GM19193 (cell line): ENCODE measurements around the gene NUBP2.

Experiments used
- POLR2A ChIP-seq: IDR thresholded peaks from 4 replicates; pipeline ENCODE4 v1.6.1; 2011; ENCODE audit not compliant: insufficient read depth, insufficient read length; ENCODE audit errors: extremely low read depth

The NUBP2 gene

DNA sequence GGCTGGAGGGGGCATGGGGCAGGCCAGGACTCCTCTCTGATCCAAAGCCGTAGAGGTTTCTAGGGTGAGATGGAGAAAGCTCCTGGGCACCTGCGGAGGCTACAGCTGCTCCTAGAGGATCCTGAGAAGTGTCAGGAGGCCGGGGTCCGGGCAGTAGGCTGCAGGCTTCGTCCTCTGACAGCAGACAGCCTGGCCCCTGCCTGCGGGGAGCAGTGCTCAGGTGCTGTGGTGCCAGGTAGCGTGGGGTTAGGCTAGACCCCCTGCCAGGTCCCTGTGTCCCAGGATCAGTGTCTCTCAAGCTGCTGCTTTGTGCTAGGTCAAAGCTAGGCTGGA lies 8.3 kb upstream of the NUBP2 start:
- TF ChIP-seq POLR2A: no peak

DNA sequence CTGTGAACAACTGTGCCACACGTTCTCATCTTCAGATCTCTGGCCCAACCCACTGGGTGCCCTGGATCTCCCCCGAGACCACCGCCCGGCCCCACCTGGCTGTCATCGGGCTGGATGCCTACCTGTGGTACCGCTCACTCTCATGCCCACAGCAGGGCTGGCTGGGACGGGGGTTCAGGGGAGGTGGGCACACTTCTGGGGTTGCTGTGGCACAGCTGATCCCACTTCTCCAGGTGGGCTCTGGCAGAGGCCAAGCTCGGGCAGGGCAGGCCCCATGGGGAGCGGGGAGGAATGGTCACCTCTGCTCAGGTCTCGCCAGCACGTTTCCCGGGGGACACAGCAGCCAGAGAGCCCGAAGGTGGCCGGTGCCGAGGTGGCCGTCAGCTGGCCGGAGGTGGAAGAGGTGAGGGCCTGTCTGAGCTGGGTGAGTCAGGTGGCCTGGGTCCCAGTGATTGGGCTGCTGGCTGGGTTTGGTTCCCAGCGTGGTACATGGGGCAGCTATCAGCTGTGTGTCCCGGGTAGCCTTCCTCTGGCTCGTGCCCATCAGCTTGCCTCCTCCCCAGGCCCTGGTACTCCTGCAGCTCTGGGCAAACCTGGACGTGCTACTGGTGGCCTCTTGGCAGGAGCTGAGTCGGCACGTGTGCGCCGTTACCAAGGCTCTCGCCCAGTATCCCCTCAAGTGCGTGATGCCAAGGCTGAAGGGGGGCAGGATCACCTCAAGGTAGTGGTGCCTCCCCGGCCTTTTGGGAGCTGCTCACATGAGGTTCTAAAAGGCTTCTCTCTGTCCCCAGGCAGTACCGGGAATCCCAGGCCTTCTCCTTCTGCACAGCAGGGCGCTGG lies 7.5 kb upstream of the NUBP2 start:
- TF ChIP-seq POLR2A: no peak

DNA sequence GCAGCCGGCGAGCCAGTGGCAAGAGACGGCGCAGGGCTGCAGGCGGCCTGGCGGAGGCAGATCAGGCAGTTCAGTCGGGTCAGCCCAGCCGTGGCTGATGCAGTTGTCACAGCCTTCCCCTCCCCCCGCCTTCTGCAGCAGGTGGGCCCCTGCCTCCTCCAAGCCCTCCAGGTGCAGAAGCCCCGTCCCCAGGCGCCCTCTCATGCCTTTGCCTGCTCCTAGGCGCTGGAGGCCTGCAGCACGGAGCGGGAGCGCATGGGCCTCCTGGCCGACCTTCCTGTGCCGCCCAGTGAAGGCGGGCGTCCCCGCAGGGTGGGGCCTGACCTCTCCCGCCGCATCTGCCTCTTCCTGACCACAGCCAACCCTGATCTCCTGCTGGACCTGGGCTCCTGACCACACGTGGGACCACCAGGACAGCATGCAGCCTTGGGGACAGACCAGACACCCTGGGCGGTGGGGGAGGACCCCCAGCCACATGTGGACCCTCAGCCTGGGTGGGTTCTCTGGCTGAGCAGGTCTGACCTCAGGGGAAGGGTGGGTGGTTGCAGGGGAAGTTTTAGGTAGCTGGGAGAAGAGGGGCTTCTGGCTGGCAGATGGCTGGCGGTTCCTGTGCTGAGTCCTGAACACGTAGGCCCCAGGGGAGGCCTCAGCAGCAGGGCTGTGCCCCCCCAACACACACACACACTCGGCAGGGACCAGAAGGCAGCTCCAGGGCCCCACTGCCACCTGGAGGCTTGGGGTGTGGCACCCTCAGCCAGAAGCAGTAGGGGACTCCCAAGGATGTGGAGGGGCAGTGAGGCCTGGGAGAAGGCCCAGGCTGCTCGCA lies 6.7 kb upstream of the NUBP2 start:
- no peak for TF ChIP-seq POLR2A

DNA sequence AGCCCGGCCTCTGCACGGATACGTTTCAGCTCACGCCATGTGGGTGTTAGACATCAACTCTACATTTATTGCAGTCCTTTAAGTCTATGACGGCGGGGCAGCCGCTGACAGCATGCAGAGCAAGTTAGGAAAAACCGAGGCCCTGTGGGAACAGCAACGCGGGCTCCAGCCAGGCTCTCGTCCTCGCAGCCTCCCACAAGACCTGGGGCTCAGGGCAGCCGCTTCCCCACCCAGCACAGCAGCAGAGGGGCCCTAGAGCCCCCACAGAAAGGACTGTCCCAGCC lies 6.1 kb upstream of the NUBP2 start:
- no peak for TF ChIP-seq POLR2A

DNA sequence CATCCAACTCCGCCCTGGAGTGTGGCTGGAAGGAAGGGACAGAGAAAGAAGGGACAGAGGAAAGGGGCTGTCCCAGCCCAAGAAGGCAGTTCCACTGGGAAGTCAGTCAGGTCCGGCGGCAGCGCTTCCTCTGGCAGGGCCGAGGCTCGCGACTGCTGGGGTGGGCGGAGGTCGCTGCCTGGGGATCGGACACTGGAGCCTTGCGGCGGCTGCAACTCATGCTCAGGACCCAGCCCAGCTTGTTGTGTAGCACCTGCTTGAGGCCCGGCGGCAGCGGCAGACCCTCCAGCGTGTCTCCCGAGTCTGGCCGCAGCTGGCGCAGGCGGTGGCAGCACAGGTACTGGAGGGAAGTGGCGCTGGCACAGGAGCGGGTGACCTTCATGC lies 5.8 kb upstream of the NUBP2 start:
- TF ChIP-seq POLR2A: no peak

DNA sequence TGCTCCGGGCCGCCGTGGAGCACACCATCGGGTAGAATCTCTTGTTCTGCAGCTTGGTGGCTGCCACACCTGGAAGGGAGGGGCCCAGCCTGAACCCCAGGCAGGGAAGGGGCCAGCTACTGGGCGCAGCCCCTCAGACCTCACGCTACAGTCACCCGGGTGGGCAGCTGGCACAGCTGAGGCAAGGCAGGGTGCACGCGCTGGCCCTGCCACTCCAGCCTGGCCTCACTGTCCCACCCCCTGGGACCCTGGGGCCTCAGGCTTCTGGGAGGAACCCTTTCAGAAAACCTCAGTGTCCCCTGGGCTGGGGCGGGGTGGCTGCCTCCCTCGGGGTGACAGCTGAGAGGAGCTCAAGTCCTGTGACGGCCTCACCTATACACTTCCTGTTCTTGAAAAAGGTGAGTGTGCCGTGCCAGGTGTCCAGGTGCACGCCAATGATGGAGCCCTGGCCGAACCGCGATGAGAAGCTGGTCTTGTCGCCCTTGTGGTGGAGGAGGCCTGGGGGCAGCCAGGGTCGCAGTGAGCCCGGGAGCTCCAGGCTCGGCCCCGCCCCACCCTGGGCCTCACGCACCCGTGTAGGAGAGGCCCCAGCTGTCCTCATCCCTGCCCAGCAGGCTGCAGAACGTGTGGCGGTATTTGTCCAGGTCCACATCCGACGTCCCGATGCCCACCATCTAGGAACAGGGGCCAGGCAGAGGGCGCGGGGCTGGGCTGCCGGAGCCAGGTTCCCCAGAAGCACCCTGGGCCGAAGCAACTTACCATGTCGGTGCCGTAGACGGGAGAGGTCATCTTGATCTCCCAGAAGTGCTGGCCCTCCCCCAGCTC lies 5.2 kb upstream of the NUBP2 start:
- TF ChIP-seq POLR2A: no peak

DNA sequence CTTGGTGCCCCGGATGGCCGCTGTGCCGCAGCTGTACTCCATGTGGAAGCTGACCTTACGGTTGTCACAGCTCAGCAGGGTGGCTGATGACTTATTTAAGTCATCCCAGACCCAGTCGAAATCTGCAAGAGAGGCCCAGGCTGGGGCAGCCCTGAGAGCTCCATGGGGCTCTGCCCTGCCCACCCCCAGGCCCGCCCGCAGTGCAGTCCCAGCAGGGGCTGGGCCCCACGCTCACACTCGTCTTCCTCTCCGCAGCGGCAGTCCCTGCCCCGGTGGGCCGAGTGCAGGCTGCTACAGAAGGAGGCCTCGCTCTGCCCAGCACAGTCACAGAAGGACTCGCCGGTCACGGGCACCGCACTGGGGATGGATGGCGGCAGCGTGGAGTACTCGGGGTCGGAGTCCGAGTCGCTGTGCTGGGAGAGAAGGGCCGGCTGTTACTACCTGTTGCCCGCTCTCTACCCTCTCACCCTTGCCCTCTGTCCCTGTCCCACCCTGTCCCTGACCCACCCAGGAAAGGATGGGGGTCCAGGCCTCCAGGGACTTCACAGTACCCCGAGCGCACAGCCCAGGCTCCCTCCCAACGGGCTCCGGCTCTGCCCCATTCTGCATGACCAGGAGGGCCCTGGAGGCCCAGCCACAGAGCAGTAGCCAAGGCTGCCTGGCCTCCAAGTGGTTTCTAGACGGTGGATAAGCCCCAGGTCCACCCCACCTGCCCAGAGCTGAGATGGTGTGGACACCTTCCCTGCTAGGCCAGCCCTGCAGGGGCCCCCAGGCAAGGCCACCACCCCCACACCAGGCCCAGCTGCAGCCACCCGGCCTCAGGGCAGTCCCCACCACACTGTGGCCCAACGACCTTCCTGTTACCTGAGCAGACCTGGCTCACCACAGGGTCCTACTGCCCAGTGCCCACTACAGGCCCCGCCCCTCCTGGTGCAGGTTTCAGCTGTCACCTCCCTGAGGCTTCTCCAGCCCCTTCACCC lies 4.3 kb upstream of the NUBP2 start:
- no peak for TF ChIP-seq POLR2A

DNA sequence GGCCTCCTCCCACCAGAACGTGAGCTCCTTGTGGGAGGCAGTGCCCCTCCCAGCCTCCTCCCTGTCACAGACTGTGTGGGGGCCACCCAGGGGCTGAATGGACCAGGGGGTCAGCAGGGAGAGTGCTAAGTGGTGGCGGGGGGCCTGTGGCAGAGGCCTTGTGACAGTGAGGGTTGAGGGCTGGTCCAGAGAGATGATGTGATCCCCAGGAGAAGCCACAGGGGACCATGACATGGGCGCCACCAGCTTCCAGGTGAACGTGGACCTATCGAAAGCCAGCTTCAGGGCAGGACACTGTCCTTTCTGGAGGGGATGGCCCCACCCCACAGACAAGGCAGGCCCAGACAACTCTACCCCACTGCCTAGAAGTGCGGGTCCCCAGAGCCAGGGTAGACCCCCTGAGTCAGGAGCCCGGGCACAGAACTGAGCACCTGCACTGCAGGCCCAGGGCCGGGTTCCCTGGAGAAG lies 3.5 kb upstream of the NUBP2 start:
- TF ChIP-seq POLR2A: no peak

DNA sequence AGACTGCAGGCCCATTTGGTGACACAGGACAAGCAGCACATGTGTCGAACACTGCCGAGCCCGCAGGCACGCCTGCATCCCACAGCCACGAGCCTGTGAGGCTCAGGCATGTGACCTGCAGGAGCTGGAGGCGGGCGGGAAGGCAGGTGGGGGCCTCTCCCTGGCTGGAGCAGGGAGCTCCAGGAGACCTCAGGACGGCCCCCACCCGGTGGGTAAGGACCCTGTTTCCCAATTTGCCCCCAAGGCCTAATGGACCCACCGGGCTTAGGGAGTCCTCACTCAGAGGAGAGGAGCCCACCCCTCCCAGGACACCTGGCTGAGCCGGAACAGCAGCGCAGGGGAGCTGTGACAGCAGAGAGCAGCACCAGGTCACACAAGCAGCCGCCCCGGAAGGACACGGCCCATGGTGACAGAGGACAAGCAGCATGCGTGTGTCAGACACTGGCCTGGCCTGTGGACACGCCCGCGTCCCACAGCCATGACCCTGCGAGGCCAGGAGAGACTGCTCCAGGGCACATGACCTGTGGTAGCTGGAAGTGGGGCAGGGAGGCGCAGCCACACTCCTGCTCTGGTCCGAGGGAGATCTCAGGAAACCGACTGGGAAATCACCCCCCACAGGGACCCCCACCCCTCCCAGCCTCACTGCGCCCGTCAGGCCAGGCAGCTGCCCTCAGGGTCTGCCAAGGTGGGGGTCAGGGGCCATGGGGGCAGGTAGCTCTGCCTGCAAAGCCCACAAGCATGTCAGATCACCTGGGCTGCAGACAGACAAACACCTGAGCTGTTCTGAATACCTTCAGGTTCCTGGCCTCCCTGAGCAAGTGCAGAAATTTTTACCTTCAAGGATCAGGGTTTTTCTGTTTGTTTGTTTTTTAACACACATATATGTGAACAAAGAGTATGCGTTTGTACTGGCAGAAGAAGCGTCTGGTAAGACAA lies 2.8 kb upstream of the NUBP2 start:
- TF ChIP-seq POLR2A: no peak

DNA sequence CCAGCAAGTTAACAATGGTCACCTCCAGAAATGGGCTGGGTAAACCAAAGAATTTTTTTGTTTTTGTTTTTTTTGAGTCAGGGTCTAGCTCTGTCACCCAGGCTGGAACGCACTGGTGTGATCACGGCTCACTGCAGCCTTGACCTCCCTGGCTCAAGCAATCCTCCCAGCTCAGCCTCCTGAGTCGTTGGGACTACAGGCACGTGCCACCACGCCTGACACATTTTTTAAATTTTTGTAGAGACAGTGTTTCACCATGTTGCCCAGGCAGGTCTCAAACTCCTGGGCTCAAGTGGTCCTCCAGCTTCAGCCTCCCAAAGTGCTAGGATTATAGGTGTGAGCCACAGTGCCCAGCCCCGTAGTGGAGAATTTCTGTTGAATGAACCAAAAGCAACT lies 2.1 kb upstream of the NUBP2 start:
- TF ChIP-seq POLR2A: no peak

DNA sequence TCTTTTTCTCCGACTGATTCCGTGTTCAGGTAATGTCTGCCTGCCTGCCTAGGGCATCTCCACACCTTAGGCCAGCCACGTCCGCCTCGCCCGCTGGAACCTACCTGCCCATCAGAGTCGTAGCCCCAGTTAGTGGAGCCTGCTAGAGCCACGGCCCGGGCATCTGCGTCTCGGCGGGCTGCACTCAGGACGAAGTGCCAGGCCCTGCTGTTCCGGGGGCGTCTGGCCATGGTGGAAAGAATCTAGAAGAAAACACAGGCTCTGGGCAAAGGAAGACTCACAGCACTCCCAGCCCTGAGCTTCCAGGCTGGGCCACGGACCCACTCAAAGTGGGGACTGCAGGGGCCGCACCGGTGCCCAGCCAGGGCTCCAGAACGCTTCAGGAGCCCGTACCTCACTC lies 1.5 kb upstream of the NUBP2 start:
- TF ChIP-seq POLR2A: no peak

DNA sequence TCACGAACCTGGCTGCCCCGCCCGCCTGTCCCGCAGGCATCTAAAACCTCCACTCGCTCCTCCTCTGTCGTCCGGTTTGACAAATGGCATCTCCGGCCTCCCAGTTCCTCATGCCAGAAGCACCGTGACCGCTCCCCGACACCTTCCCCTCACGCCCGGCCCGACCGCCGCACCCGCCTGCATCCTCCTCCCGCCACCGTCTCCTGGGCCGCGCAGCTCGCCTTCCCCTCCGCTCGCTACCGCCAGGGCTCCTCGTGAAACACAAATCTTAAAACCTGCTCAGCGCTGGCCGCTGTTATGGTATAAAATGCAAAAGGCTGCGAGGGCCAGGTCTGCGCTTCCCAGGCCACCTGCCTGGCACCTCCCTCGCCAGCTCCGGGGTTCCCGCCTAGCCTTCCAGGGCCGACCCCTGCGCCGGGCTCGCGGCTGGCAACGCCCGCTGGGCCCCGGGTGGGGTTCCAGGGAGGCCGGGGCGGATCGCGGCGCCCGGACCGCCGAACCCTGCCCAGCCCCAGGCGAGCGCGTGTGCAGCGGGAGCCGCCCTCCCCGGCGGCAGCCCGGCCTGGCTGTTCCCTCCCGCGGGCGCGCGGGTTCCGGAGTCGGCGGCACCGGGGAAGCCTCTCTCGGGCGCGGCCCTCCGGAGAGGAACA lies 877 bp upstream of the NUBP2 start:
- TF ChIP-seq POLR2A: no peak

DNA sequence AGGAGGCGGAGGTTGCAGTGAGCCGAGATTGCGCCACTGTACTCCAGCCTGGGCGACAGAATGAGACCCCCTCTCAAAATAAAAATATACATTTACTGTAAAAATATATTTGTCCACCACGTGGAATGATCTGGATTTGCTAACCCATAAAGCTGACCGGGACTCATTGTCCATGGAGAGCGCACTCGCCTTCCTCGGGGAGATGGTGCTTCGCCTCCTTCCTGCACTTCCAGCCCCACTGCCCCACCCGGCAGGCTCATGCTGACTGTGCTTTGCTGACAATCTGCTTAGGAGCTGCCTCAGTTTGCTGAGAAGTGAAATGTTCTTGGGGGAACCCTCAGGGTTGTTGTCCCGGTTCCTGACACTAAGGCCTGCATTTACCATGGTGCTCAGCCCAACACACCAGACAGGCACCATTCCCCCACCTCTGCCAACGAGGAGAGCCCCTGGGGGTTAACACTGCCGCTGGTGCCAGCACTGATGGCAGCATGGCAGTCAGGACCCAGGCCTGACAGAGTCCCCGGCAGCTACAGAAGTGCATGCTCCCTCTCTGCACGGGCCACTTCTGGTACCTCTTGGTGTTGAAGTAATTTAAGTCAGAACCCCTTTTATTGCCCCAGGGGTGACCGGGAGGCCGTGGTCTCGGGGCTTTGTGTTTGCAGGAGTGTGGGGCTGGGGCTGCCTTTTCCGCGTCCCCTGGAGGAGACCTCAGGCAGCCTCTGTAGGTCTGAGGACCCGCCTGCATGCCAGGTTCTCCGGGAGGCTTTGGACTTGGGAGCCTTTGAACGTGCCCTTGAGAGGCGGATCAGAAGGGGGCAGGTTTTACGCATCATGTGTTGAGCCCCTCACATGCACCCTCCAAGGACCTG lies 2.5 kb downstream of the NUBP2 start:
- TF ChIP-seq POLR2A: no peak

DNA sequence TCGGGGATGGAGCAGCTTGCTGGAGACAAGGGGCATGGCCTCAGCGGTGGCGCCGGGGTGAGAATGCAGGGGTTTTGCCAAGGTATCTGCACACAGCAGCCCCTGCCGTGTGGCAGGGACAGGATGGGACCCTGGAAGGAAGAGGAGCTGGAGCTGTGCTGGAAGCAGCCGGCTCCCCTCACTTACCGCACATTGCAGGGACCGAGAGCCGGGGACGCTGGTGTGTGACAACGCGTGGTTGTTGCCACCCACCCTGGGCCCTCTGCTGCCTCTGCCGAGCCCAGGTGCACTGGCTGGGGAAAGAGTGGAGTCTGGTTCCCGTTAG lies 3.0 kb downstream of the NUBP2 start:
- TF ChIP-seq POLR2A: no peak
